Upper lobe of left lung (tissue), 4 donors: ENCODE data around the gene SAMD4A.

Experiments used
- CTCF ChIP-seq, 6 experiments: fragments of 450-650 bp in 4 of 6; fragments of 200-600 bp in 2 of 6; sonication (generic) in 2 of 6; IDR thresholded peaks; one replicate each; pipeline ENCODE4 v1.5.1; 2016 to 2019; ENCODE audit warnings: antibody characterized with exemption in 6 of 6
- POLR2A ChIP-seq, 4 donors: fragments of 450-650 bp; IDR thresholded peaks; one replicate each; pipeline ENCODE4 v1.5.1; 2016 to 2017; ENCODE audit warnings: antibody characterized with exemption in 4 of 4, mild to moderate bottlenecking in 2 of 4
- POLR2AphosphoS5 ChIP-seq, 2 donors: sonication (generic); formaldehyde crosslinking; IDR thresholded peaks; one replicate each; pipeline ENCODE4 v1.5.1; 2017; ENCODE audit warnings: antibody characterized with exemption in 2 of 2

- TF ChIP-seq POLR2A (IDR thresholded peaks at IDR 0.05) (no peak), POLR2AphosphoS5 (IDR thresholded peaks at IDR 0.05) (no peak), CTCF (IDR thresholded peaks at IDR 0.05) (no peak)
These were observed 17.2 kb downstream of the SAMD4A start for GRCh38 chr14:54584097-54584496.
